Cardiac septum (tissue), 1 donor: ENCODE results near the gene ARSB. TPM values are rescaled to one million over a fixed set of nuclear protein-coding genes. Genes with fewer than 3 reads are reported as not detected.
A peak's percentile ranks its signal among the peaks of the same experiment; 100 is the strongest.
"Not testable (repeated sequence)": the region's sequence is repeated elsewhere in the genome, so short reads cannot be mapped to it uniquely, and the experiment has no call there.

Experiments used
- DNase-seq: peaks from one replicate; pipeline ENCODE4 v3.0.0-alpha.2; 2020; ENCODE audit warnings: low spot score
- intact Hi-C: fragments of 100-400 bp; cut with DNase I; formaldehyde crosslinking; loops from one replicate; pipeline ENCODE4 v1.14.0; 2022
- total RNA-seq: library from RNA; stranded (reverse); fragmentation: NEBNext Ultra II Directional; extraction: Animal tissue kit (Norgen Biotek cat#: 25700); gene quantifications from one replicate; pipeline ENCODE4 v1.2.1, GENCODE V29; 2021
- donor health status: DM: no; HTN: no; CAD: no.

The ARSB gene
- total RNA-seq, 1 donor from 2014 or later: 13.5 TPM

DNA sequence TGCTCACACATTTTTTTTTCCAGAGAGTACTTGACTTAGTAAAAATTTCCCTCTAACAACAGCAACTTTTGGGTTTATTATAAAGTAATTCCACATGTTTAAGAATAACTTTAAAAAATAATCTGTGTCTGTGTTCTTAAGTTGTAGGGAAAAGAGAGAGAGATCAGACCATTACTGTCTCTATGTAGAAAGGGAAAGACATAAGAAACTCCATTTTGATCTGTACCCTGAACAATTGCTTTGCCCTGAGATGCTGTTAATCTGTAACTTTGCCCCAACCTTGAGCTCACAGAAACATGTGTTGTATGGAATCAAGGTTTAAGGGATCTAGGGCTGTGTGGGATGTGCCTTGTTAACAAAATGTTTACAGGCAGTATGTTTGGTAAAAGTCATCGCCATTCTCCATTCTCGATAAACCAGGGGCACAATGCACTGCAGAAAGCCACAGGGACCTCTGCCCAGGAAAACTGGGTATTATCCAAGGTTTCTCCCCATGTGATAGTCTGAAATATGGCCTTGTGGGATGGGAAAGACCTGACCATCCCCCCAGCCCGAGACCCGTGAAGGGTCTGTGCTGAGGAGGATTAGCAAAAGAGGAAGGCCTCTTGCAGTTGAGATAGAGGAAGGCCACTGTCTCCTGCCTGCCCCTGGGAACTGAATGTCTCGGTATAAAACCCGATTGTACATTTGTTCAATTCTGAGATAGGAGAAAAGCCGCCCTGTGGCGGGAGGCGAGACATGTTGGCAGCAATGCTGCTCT is 75.7 kb downstream of the ARSB start:
- intact Hi-C loops: loop anchor here (2.0 to 5.0 kb wide), 2 partner anchors 231 to 362 kb away; no protein-coding TSS in a partner anchor

GRCh38 chr5:78908173-78909061 is 76.7 kb downstream of the ARSB start:
- DNase-seq: peak; percentile 79
- intact Hi-C loops: loop anchor here (2.0 to 5.0 kb wide), 2 partner anchors 230 to 361 kb away; no protein-coding TSS in a partner anchor

More for the DNA sequence above, 75.7 kb downstream of the ARSB start:
- not testable (repeated sequence) for DNase-seq

DNA sequence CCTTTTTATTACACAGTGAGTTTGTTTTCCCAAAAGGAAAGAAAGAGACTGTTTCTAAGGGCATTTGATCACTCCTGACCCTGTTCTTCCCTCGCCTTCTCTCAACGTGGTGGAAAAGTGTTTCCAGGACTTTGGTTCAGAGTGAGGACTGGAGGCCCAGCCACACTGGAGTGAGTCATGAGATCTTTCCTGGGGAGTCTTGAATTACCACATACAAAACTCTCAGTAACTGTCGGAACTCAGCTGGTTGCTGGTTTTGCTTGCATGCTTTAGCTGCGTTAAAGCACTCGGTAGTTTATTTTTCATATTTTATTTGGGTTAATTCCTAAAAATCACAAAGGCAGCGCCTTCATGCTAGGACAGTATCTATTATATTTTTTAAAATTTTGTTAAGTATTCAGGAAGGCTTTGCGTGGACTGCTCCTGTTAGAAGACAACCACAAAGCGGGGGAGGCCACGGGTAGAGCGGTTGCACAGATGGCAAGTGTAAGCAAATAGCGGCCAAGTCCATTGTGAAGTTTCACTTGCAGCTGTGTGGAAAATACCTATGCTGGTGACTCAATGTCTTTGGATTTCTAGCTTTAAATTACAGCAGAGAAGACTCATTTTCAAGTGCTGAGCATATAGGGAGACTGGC is 77.7 kb downstream of the ARSB start:
- intact Hi-C loops: loop anchor here (5.0 kb wide), 1 partner anchor 360 kb away; no protein-coding TSS in a partner anchor
- DNase-seq: no peak

DNA sequence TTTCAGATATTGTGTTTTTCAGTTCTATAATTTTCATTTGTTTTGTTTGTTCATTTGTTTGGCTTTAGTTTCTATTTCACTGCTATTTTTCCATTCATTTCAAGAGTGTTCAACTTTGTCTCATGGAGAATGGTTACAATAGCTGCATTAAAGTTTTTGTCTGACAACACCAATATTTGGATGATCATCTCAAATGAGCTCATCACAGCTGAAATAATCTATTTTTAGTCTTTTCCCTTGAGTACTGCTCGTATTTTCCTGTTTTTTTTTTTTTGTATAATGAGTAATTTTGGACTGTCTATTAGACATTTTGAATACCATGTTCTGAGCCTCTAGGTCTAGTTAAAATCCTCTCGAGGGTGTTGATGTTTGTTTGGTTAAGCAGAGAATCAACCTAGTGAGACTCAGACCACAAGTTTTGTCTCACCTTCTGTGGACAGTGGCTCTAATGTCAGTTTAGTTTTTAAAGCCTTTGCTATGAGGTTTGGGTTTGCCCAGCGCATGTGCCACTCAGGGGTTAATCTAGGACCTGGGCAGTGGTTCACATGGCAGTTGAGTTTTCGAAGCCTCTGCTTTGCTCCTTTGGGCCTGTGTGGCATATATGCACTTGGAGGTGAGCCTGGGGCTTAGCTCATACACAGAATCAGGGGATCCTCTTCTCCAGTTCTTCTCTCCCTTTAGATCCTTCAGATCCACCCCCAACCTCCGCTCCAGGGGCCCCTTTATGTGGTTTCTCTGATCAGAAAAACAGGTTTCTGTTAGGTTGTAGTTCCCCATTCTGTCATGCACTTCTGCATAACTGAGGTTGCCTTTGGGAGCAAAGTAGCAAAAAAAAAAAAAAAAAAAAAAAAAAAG is 79.8 kb downstream of the ARSB start:
- no peak for DNase-seq
- intact Hi-C loops: loop anchor here (5.0 kb wide), 1 partner anchor 358 kb away; no protein-coding TSS in a partner anchor

- DNase-seq: no peak
Measured at GRCh38 chr5:78903861-78904260, 81.2 kb downstream of the ARSB start.

DNA sequence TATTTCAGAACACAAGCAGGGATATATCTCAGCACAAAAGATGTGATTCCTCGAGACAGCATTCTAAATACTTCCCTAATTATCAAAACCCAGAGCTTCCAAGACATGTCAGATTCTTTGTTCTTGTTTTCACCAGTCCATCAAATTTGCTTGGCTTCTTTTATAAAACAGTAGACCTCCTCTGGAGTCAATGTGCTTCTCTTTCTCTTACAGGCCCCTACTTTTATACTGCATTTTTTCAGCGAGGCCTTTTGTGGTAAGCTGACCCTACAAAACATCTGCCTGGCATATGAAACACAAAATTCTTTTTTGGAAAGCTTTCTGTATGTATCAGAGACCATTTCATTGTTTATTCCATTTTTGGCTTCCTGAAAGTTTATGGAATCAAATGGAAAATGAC is 81.8 kb downstream of the ARSB start:
- DNase-seq: no peak
- intact Hi-C loops: loop anchor here (5.0 kb wide), 1 partner anchor 79 kb away; no protein-coding TSS in a partner anchor

More at GRCh38 chr5:78903861-78904260, 81.2 kb downstream of the ARSB start:
- intact Hi-C loops: loop anchor here (5.0 kb wide), 1 partner anchor 78 kb away; no protein-coding TSS in a partner anchor

DNA sequence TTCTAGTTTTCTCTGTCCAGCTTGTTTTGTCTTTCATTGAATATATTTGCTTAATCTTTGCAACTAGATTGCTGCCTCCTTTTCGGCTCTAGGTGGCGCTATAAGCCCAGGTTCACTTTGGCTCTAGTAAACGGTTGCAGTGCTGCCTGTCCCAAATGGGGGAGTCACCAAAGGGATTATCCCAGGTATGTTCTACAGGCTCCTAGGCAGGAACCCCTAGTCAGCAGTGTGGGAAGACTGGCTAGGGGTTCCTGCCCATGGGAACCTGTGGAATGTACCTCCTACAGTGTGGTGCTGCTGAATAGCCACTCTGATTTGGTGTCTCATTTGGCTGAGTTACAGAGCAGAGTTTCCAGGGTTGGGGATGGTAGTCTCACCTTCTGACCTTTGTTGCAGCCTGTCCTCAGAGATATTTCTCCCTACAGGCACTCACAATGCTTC is 85.2 kb downstream of the ARSB start:
- no peak for DNase-seq
- intact Hi-C loops: loop anchor here (5.0 kb wide), 1 partner anchor 82 kb away; no protein-coding TSS in a partner anchor

- DNase-seq: no peak
- intact Hi-C loops: no loop called here
Measured at GRCh38 chr5:78896132-78896531, 89.0 kb downstream of the ARSB start.

GRCh38 chr5:78895616-78896015 is 89.5 kb downstream of the ARSB start:
- DNase-seq: no peak
- intact Hi-C loops: no loop called here

GRCh38 chr5:78893940-78894677 is 91.0 kb downstream of the ARSB start:
- DNase-seq: no peak
- intact Hi-C loops: no loop called here

- intact Hi-C loops: no loop called here
- no peak for DNase-seq
Measured at GRCh38 chr5:78890667-78891379, 94.3 kb downstream of the ARSB start.

DNA sequence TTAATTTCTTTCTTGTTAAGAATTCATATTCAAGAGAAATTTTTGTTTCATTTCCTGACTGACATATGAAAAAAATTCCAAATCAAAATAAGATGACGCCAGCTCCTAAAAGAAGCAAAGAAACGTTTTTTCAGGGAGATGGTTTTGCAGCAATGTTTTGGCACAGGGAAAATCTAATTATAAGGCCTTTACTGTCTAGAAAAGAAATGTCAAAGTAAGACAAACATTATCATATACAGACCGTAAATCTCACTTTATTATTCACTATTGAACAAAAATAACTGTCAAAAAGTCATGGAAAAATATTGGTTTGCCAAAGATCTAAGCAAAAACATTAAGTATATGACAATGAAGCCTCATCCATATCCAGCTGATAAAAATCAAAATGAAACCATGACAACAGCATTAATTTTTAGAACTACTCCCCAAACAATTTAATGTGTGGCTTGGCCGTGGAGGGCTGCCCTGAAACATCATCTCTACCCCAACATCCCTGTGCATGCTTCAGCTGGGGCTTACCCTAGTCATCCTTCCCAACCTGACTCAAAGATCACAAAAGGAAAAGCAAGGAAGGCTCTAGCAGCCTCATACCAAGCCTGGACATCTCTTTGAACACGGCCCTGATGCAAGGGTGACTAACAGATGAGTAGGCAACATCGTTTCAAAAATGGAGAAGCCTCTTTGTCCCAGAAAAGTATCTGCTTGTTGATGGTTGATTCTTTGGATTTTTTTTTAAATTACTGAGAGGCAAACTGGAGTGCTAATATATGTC is 95.6 kb downstream of the ARSB start:
- DNase-seq: no peak
- intact Hi-C loops: no loop called here

DNA sequence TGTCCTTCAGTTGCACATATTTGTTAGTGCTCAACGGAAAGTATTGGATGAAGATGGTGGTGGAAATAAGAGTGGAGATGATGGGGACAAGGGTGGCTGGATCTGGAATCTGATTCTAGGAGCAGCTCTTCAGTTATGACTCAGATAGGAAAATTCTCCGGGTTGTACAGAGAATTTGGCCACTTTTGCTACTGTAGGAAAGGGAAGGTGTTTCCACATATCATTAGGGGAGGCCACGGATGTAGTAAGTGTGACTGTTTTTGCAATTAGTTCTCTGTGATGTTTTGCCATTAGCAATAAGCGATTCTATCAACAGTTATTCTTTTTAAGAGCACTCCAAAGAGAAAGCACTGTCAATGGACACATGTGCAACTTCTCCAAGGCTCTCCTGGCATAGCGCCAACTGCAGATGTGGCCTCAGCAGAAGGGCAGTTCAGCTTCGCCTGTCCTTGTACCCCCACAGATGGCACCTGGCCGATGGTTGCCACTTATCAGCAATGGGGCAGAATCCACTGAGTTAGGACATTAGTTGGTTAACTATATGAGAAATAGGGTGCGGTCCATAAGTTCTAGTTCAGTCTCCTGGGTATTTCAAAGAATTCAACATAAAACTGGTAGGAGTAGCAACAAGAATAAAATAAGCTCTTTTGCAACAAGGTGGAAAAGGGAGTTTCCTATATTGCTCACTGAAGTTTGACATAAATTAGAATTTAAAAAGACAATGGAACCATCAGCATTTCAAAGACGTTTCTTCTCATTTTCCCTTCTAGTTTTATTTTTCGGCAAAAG is 96.3 kb downstream of the ARSB start:
- DNase-seq: no peak
- intact Hi-C loops: no loop called here

DNA sequence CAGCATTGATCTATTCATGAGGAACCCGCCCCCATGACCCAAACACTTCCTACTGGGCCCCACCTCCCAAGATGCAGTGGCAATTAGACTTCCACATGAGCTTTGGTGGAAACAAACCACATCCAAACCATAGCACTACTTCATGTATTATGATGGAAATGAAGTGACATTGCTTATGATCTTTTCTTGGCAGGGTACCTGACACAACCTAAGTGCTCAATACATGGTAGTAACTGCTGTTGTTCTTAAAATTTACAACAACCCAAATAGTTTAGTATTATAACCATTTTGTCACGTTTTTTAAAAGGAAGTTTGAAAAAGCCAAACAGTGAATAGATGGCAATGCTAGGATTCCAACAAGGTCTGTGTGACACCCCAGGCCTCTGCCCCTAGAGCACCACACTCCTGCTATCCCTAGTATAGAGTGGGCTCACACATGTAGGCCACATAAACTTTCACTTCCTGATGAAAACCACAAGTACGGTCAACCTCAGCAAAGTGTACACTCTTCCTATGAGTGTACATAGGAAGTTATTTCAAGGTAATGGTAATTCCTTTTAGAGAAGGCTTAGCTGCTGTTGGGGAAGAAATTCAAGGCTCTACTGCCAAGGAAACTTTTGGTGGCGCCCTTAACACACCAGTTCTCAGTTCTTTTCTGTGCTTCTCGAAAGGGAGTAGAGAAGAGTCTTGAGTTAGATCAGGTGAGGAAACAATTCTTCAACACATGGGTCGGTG is 97.6 kb downstream of the ARSB start:
- DNase-seq: no peak
- intact Hi-C loops: no loop called here
